H1 (cell line): ENCODE results near the gene PIP4K2C. TPM values are rescaled to one million over a fixed set of nuclear protein-coding genes. Genes with fewer than 3 reads are reported as not detected.

ENCODE experiments used
- CTCF ChIA-PET: fragments of 300-600 bp; sonication (Branson Sonifier 250); formaldehyde crosslinking; loops from one replicate; lab custom pipeline; 2021; ENCODE audit not compliant: partially characterized antibody; lab: Charles Lee
- POLR2A ChIA-PET: fragments of 300-600 bp; sonication (Branson Sonifier 250); formaldehyde crosslinking; loops from one replicate; lab custom pipeline; 2021; ENCODE audit warnings: inconsistent platforms; ENCODE audit not compliant: partially characterized antibody; lab: Charles Lee
- DNase-seq, 2 experiments: peaks; one replicate each; pipeline versions ENCODE4 v3.0.0 to v3.0.0-alpha.2; 2010 to 2022; ENCODE audit warnings: low spot score in 2 of 2, low read depth in 1 of 2, mixed read lengths in 1 of 2
- FAIRE-seq: peaks from 2 replicates; lab custom pipeline; 2011; peaks lifted over from hg19 to GRCh38; lab: Jason Lieb, UNC
- H2AFZ ChIP-seq: 2 replicates; pipeline ENCODE4 v1.8.1; 2012; ENCODE audit warnings: low read length, inconsistent platforms
- H2AK5ac ChIP-seq: 2 replicates; pipeline ENCODE4 v1.6.1; 2013; ENCODE audit warnings: low read depth, low read length
- H2BK120ac ChIP-seq: replicated peaks from 2 replicates; pipeline ENCODE3; 2013; ENCODE audit warnings: low read depth, low read length, inconsistent platforms
- H2BK12ac ChIP-seq: 2 replicates; pipeline ENCODE4 v1.6.1; 2013; ENCODE audit warnings: low read depth, low read length
- H2BK15ac ChIP-seq: 2 replicates; pipeline ENCODE4 v1.6.1; 2013; ENCODE audit warnings: low read length
- H2BK20ac ChIP-seq: 2 replicates; pipeline ENCODE4 v1.6.1; 2013; ENCODE audit warnings: low read length
- H2BK5ac ChIP-seq: 2 replicates; pipeline ENCODE4 v1.6.1; 2013; ENCODE audit warnings: low read depth, low read length
- H3K14ac ChIP-seq: 2 replicates; pipeline ENCODE4 v1.6.1; 2013; ENCODE audit warnings: inconsistent platforms; ENCODE audit not compliant: insufficient read length
- H3K18ac ChIP-seq: 2 replicates; pipeline ENCODE4 v1.6.1; 2013; ENCODE audit warnings: low read length; ENCODE audit errors: extremely low read depth
- H3K23ac ChIP-seq: 2 replicates; pipeline ENCODE4 v1.6.1; 2013; ENCODE audit warnings: inconsistent platforms; ENCODE audit not compliant: insufficient read length
- H3K23me2 ChIP-seq: 2 replicates; pipeline ENCODE4 v1.6.1; 2013; ENCODE audit warnings: low read depth, low read length
- H3K27ac ChIP-seq: 2 replicates; pipeline ENCODE4 v1.6.1; 2011; ENCODE audit warnings: low read depth, low read length, inconsistent platforms
- H3K27me3 ChIP-seq, 4 experiments: replicated peaks in 1 of 4; 1 replicate in 1 of 4; 2 replicates in 3 of 4; pipeline versions ENCODE4 v1.6.1 to v1.8.1; 2011 to 2013; ENCODE audit warnings: low read length in 3 of 4, mild to moderate bottlenecking in 3 of 4, inconsistent platforms in 2 of 4, mixed read lengths in 2 of 4, moderate library complexity in 1 of 4; ENCODE audit not compliant: control insufficient read depth in 3 of 4, insufficient read depth in 3 of 4; ENCODE audit errors: extremely low read depth in 1 of 4
- H3K36me3 ChIP-seq, 4 experiments: 2 replicates each; pipeline versions ENCODE4 v1.6.1 to v1.8.1; 2011 to 2013; ENCODE audit warnings: mild to moderate bottlenecking in 4 of 4, low read length in 3 of 4, moderate library complexity in 2 of 4, control low read depth in 1 of 4, inconsistent platforms in 1 of 4; ENCODE audit not compliant: insufficient read depth in 4 of 4, control insufficient read depth in 2 of 4
- H3K4ac ChIP-seq: replicated peaks from 2 replicates; pipeline ENCODE3; 2013; ENCODE audit warnings: low read length, low read depth, mixed read lengths, inconsistent platforms; ENCODE audit not compliant: insufficient read length
- H3K4me1 ChIP-seq, 4 experiments: replicated peaks in 1 of 4; 1 replicate in 1 of 4; 2 replicates in 3 of 4; pipeline versions ENCODE4 v1.6.1 to v1.8.1; 2011 to 2013; ENCODE audit warnings: low read length in 3 of 4, inconsistent platforms in 2 of 4, mixed read lengths in 1 of 4; ENCODE audit not compliant: insufficient read depth in 4 of 4, control insufficient read depth in 3 of 4
- H3K4me2 ChIP-seq, 2 experiments: 2 replicates each; pipeline versions ENCODE4 v1.6.1 to v1.8.1; 2011 to 2013; ENCODE audit warnings: low read depth in 2 of 2, low read length in 2 of 2, control low read depth in 1 of 2, inconsistent platforms in 1 of 2, mild to moderate bottlenecking in 1 of 2; ENCODE audit not compliant: insufficient read depth in 1 of 2
- H3K4me3 ChIP-seq, 4 experiments: fragments of 200-600, 300-600 bp in 1 of 4; sonication (generic), shearing (Covaris generic), sonication (Bioruptor Twin) in 1 of 4; 2 replicates each; pipeline versions ENCODE4 v1.5.1 to v1.8.1; 2011 to 2016; ENCODE audit warnings: low read length in 4 of 4, low read depth in 3 of 4, control low read depth in 2 of 4, inconsistent platforms in 2 of 4, mild to moderate bottlenecking in 2 of 4, mixed read lengths in 1 of 4, moderate library complexity in 1 of 4; ENCODE audit not compliant: insufficient read depth in 2 of 4; ENCODE audit errors: extremely low read depth in 1 of 4
- H3K56ac ChIP-seq: replicated peaks from 2 replicates; pipeline ENCODE3; 2013; ENCODE audit warnings: low read depth, mild to moderate bottlenecking, mixed read lengths, low read length, inconsistent platforms; ENCODE audit not compliant: insufficient read length
- H3K79me1 ChIP-seq: 2 replicates; pipeline ENCODE4 v1.6.1; 2013; ENCODE audit warnings: low read depth, low read length, control low read depth
- H3K79me2 ChIP-seq, 2 experiments: 2 replicates each; pipeline versions ENCODE4 v1.6.1 to v1.8.1; 2012 to 2013; ENCODE audit warnings: low read length in 2 of 2, mild to moderate bottlenecking in 2 of 2, inconsistent platforms in 1 of 2; ENCODE audit not compliant: insufficient read depth in 2 of 2, control insufficient read depth in 1 of 2
- H3K9ac ChIP-seq, 4 experiments: replicated peaks in 1 of 4; 1 replicate in 1 of 4; 2 replicates in 3 of 4; pipeline versions ENCODE4 v1.6.1 to v1.8.1; 2011 to 2013; ENCODE audit warnings: low read depth in 3 of 4, low read length in 3 of 4, control low read depth in 2 of 4, mild to moderate bottlenecking in 2 of 4, moderate library complexity in 2 of 4, inconsistent platforms in 1 of 4; ENCODE audit errors: extremely low read depth in 1 of 4
- H3K9me3 ChIP-seq, 2 experiments: 2 replicates each; pipeline versions ENCODE4 v1.6.1 to v1.8.1; 2012 to 2013; ENCODE audit warnings: mild to moderate bottlenecking in 2 of 2, moderate library complexity in 2 of 2, control low read depth in 1 of 2, inconsistent platforms in 1 of 2, low read depth in 1 of 2, low read length in 1 of 2, mixed read lengths in 1 of 2; ENCODE audit not compliant: insufficient read depth in 2 of 2
- H4K20me1 ChIP-seq, 2 experiments: replicated peaks in 1 of 2; 2 replicates each; pipeline versions ENCODE3 to v1.8.1; 2011 to 2013; ENCODE audit warnings: inconsistent platforms in 2 of 2, low read length in 2 of 2, mild to moderate bottlenecking in 1 of 2; ENCODE audit not compliant: insufficient read depth in 2 of 2, control insufficient read depth in 1 of 2
- H4K5ac ChIP-seq: 2 replicates; pipeline ENCODE4 v1.6.1; 2013; ENCODE audit warnings: low read length, low read depth, mixed read lengths, inconsistent platforms; ENCODE audit not compliant: insufficient read length
- H4K8ac ChIP-seq: 2 replicates; pipeline ENCODE4 v1.8.0; 2013; ENCODE audit warnings: mild to moderate bottlenecking, moderate library complexity, low read length, inconsistent platforms; ENCODE audit not compliant: insufficient read depth; ENCODE audit errors: extremely low read depth
- H4K91ac ChIP-seq: replicated peaks from 2 replicates; pipeline ENCODE3; 2013; ENCODE audit warnings: low read length, mixed read lengths, inconsistent platforms; ENCODE audit not compliant: insufficient read length
- BCL11A ChIP-seq, 2 experiments: IDR thresholded peaks; one replicate each; pipeline ENCODE4 v1.6.1; 2011; ENCODE audit warnings: low read depth in 2 of 2, low read length in 2 of 2, mild to moderate bottlenecking in 2 of 2
- CREB1 ChIP-seq: IDR thresholded peaks from 2 replicates; pipeline ENCODE4 v1.6.1; 2012; ENCODE audit warnings: inconsistent platforms
- HDAC6 ChIP-seq: IDR thresholded peaks from one replicate; pipeline ENCODE4 v1.7.1; 2012; ENCODE audit warnings: low read depth, mild to moderate bottlenecking, inconsistent platforms, low read length, moderate library complexity
- KDM5A ChIP-seq: fragments of 200-600 bp; IDR thresholded peaks from 2 replicates; pipeline ENCODE4 v1.7.1; 2012; ENCODE audit warnings: mild to moderate bottlenecking, low read length, inconsistent platforms, mixed read lengths
- NRF1 ChIP-seq: IDR thresholded peaks from 2 replicates; pipeline ENCODE4 v1.6.1; 2011; ENCODE audit warnings: mild to moderate bottlenecking, low read depth, low read length, improper control_type of control experiment
- POLR2A ChIP-seq, 2 experiments: IDR thresholded peaks; 1 replicate in 1 of 2; 2 replicates in 1 of 2; pipeline ENCODE4 v1.6.1; 2011; ENCODE audit warnings: low read depth in 2 of 2, low read length in 2 of 2, mild to moderate bottlenecking in 2 of 2; ENCODE audit errors: control extremely low read depth in 1 of 2
- POLR2AphosphoS5 ChIP-seq: IDR thresholded peaks from 2 replicates; pipeline ENCODE4 v1.6.1; 2011; ENCODE audit warnings: low read depth, low read length
- SAP30 ChIP-seq: fragments of 300-600 bp; sonication (generic); IDR thresholded peaks from 2 replicates; pipeline ENCODE4 v1.7.1; 2012; ENCODE audit warnings: low read length, moderate library complexity, mild to moderate bottlenecking, inconsistent platforms; ENCODE audit not compliant: insufficient read depth, insufficient replicate concordance
- SIN3A ChIP-seq, 2 experiments: IDR thresholded peaks in 1 of 2; conservative IDR thresholded peaks in 1 of 2; 2 replicates each; pipeline ENCODE4 v1.6.1; 2011 to 2012; ENCODE audit warnings: low read length in 2 of 2, improper control_type of control experiment in 1 of 2, low read depth in 1 of 2, mild to moderate bottlenecking in 1 of 2
- SIX5 ChIP-seq: IDR thresholded peaks from 2 replicates; pipeline ENCODE4 v1.6.1; 2011; ENCODE audit warnings: mild to moderate bottlenecking, low read depth, low read length
- SUZ12 ChIP-seq: fragments of 200-600 bp; sonication (generic); IDR thresholded peaks from 2 replicates; pipeline ENCODE4 v1.6.1; 2012; ENCODE audit warnings: mild to moderate bottlenecking, inconsistent platforms, low read length, moderate library complexity, mixed read lengths
- TAF1 ChIP-seq: IDR thresholded peaks from 2 replicates; pipeline ENCODE4 v1.6.1; 2011; ENCODE audit warnings: mild to moderate bottlenecking, low read depth, low read length
- WGBS, 2 experiments: shearing (Covaris generic) in 1 of 2; methylation state at CpG; one replicate each; pipeline versions ENCODE4 v1.1.6 to v1.1.7; 2013 to 2015; ENCODE audit warnings: low lambda C conversion rate in 2 of 2, mixed read lengths in 2 of 2, inconsistent platforms in 1 of 2, low coverage in 1 of 2, missing lambda C conversion rate in 1 of 2; ENCODE audit not compliant: insufficient replicate concordance in 2 of 2, insufficient coverage in 1 of 2, insufficient read length in 1 of 2; ENCODE audit errors: extremely low coverage in 1 of 2, missing lambda C conversion rate in 1 of 2; 5-methylcytosine and 5-hydroxymethylcytosine counted together
- polyA plus RNA-seq, 7 experiments: library from polyadenylated mRNA; depleted of rRNA in 3 of 7; stranded (reverse) in 5 of 7; unstranded in 2 of 7; fragments of >200 nt in 5 of 7; fragments of 200-250 nt in 2 of 7; gene quantifications; 1 replicate in 5 of 7; 2 replicates in 1 of 7; 4 replicates in 1 of 7; pipeline versions ENCODE4 v1.2.1 to v1.2.3, GENCODE V29; 2011 to 2013; ENCODE audit warnings: missing spikeins in 2 of 7, mixed read lengths in 2 of 7
- total RNA-seq: library from RNA; stranded (reverse); fragmentation: NEBNext Ultra II Directional; extraction: Animal tissue kit (Norgen Biotek cat#: 25700); gene quantifications from 2 replicates; pipeline ENCODE4 v1.2.1, GENCODE V29; 2021

The PIP4K2C gene
- total and polyA plus RNA-seq, 2 of the 8 experiments (the other 6 are each of a cell fraction or from before 2014, with no cell fraction given): 25.0 to 27.1 TPM

DNA sequence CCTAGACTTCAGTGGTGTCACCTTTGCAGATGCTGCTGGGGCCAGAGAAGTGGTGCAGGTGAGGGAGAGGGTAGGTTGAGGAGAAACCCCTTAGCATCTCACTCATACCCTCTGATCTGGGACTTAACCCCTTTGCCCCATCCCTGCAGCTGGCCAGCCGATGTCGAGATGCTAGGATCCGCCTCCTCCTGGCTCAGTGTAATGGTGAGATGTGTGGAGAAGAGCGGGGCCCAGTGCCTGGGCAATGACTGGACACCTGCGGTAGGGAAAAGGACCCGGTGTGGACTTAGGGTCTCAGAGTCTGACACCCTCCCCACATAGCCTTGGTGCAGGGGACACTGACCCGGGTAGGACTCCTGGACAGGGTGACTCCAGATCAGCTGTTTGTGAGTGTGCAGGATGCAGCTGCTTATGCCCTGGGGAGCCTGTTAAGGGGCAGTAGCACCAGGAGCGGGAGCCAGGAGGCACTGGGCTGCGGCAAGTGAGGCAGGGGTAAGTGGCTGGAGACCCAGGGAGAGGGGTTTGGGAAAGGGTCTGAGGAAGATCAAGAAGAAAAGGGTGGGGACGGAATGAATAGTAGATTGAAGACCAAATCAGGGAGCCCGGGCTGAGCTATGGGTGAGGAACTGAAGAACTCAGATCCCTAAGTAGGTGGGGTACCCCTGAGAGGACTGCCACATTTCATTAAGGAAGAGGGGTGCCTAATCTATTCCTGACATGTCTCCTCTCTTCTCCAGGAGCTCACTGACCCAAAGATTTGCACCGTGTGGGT lies 34.5 kb downstream of the PIP4K2C start:
- Histone ChIP-seq H3K9me3 (no peaks in the 10 kb centered on the region), H3K4me1 (peaks cover 0 to 26% (median 21%) of the 10 kb centered on the region in 4 experiments; a peak in 6 of 7 replicates), H4K91ac (no peak overlapping the region), H3K79me2 (no peaks in the 10 kb centered on the region), H3K4me2 (no peak overlapping the region), H2BK12ac (no peak overlapping the region), H3K79me1 (0 out of 2 replicates have a peak, but pooled peaks cover 2% of the 10 kb centered on the region), H3K4me3 (no peak overlapping the region), H2BK20ac (no peak overlapping the region), H3K36me3 (no peaks in the 10 kb centered on the region; a peak in 1 of 8 replicates), H3K23ac (no peak overlapping the region), H3K18ac (no peak overlapping the region), H3K56ac (no peak overlapping the region), H3K4ac (no peak overlapping the region), H2BK5ac (no peak overlapping the region), H4K8ac (no peak overlapping the region), H2BK15ac (no peak overlapping the region), H2AK5ac (no peak overlapping the region), H4K5ac (no peak overlapping the region), H4K20me1 (peaks cover 0 to 26% of the 10 kb centered on the region in 2 experiments), H3K27ac (no peak overlapping the region), H2BK120ac (no peak overlapping the region), H3K9ac (no peak overlapping the region), H3K27me3 (peaks cover 93 to 100% (median 99%) of the 10 kb centered on the region in 4 experiments), H3K14ac (no peak overlapping the region), H3K23me2 (peaks cover 4% of the 10 kb centered on the region; the same call in 1 of the 2 replicates), H2AFZ (no peak overlapping the region)
- ChIA-PET POLR2A (interaction anchor here (0.7 to 2.1 kb wide), 8 partner anchors 16 to 102 kb away, joined by 3 to 6 read pairs (median 3); partner anchors contain the start of genes DTX3 and PIP4K2C), CTCF (interaction anchor here (0.6 to 10.7 kb wide), 11 partner anchors 9 to 164 kb away, joined by 3 to 201 read pairs (median 5); partner anchors contain the start of genes ARHGEF25, DTX3 and PIP4K2C)
- WGBS, 2 experiments: 80% methylated on average over 12 of the region's 12 CpGs; no CpG with 5 or more reads in 1 of the 2 experiments
- FAIRE-seq (no peak), DNase-seq (no peak)
- TF ChIP-seq SAP30 (no peak), HDAC6 (no peak), SIX5 (no peak), CREB1 (no peak), TAF1 (no peak), POLR2A (IDR thresholded peaks at IDR 0.05; ENCODE audit: control extremely low read depth in 1 of 2, low read depth in 2 of 2, low read length in 2 of 2) (no peak), NRF1 (no peak), SIN3A (conservative IDR thresholded peaks at IDR 0.05 in 1 of 2, IDR thresholded peaks at IDR 0.05 in 1 of 2; ENCODE audit: low read depth in 1 of 2, low read length in 2 of 2) (no peak), SUZ12 (no peak), KDM5A (no peak), POLR2AphosphoS5 (no peak), BCL11A (IDR thresholded peaks at IDR 0.05; ENCODE audit: low read depth in 2 of 2, low read length in 2 of 2) (no peak)
